Endothelial cell of umbilical vein (primary cell): Measurements from ENCODE around the gene ARHGEF10L.

ENCODE experiments used
- EZH2 ChIP-seq: IDR thresholded peaks from 2 replicates; pipeline ENCODE4 v1.6.1; 2012; ENCODE audit warnings: borderline replicate concordance, low read depth, mild to moderate bottlenecking, moderate library complexity, low read length, inconsistent platforms; ENCODE audit not compliant: severe bottlenecking
- FOS ChIP-seq: IDR thresholded peaks from 2 replicates; pipeline ENCODE4 v1.6.1; 2011; ENCODE audit warnings: mild to moderate bottlenecking, low read length, moderate library complexity, borderline replicate concordance; ENCODE audit not compliant: insufficient read depth
- JUN ChIP-seq: IDR thresholded peaks from 2 replicates; pipeline ENCODE4 v1.6.1; 2011; ENCODE audit warnings: borderline replicate concordance, low read depth; ENCODE audit not compliant: insufficient read length, insufficient read depth
- MYC ChIP-seq: IDR thresholded peaks from one replicate; pipeline ENCODE4 v1.6.1; 2011; ENCODE audit warnings: mild to moderate bottlenecking, low read depth, low read length
- POLR2A ChIP-seq: IDR thresholded peaks from 2 replicates; pipeline ENCODE4 v1.6.1; 2012; ENCODE audit warnings: low read depth, mild to moderate bottlenecking, control low read depth, low read length
- POLR2AphosphoS5 ChIP-seq: IDR thresholded peaks from 2 replicates; pipeline ENCODE4 v1.6.1; 2012; ENCODE audit warnings: low read depth, mild to moderate bottlenecking, control low read depth, low read length, moderate library complexity; ENCODE audit not compliant: insufficient read depth
- TF ChIP-seq, protein P1 (sequence below), 2 donors: IDR thresholded peaks; 1 replicate in 1 of 2; 2 replicates in 1 of 2; pipeline ENCODE4 v1.5.1; 2011; ENCODE audit warnings: low read length in 2 of 2, mild to moderate bottlenecking in 2 of 2, moderate library complexity in 2 of 2, control low read depth in 1 of 2, inconsistent platforms in 1 of 2, low read depth in 1 of 2; ENCODE audit not compliant: insufficient read depth in 1 of 2; ENCODE audit errors: extremely low read depth in 1 of 2
- TF ChIP-seq, protein P2 (sequence below): IDR thresholded peaks from 2 replicates; pipeline ENCODE4 v1.6.1; 2011; ENCODE audit not compliant: insufficient read depth, insufficient read length

DNA sequence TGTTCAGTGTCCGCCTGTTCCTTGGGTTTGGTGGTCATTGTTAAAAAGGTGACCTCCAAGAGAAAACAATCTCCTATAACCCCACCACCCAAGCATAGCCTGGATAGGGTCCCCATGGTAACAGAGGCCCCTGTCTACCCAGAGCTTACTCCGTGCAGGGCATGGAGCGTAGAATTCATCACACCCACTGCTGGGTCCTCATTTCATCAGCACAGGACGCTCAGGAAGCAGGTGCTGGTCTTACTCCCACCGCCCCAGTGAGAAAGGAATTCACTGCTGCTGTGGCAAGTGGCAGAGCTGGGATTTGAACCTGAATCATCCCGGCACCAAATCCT, 37.0 kb downstream of the ARHGEF10L start:
- TF ChIP-seq, protein P1, sequence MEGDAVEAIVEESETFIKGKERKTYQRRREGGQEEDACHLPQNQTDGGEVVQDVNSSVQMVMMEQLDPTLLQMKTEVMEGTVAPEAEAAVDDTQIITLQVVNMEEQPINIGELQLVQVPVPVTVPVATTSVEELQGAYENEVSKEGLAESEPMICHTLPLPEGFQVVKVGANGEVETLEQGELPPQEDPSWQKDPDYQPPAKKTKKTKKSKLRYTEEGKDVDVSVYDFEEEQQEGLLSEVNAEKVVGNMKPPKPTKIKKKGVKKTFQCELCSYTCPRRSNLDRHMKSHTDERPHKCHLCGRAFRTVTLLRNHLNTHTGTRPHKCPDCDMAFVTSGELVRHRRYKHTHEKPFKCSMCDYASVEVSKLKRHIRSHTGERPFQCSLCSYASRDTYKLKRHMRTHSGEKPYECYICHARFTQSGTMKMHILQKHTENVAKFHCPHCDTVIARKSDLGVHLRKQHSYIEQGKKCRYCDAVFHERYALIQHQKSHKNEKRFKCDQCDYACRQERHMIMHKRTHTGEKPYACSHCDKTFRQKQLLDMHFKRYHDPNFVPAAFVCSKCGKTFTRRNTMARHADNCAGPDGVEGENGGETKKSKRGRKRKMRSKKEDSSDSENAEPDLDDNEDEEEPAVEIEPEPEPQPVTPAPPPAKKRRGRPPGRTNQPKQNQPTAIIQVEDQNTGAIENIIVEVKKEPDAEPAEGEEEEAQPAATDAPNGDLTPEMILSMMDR (IDR thresholded peaks at IDR 0.05; ENCODE audit: extremely low read depth in 1 of 2, insufficient read depth in 1 of 2, low read depth in 1 of 2, low read length in 2 of 2) = no peak
- TF ChIP-seq JUN = no peak
- TF ChIP-seq, protein P2, sequence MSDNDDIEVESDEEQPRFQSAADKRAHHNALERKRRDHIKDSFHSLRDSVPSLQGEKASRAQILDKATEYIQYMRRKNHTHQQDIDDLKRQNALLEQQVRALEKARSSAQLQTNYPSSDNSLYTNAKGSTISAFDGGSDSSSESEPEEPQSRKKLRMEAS = no peak
- TF ChIP-seq POLR2AphosphoS5 = no peak
- no peak for TF ChIP-seq FOS
- TF ChIP-seq MYC = no peak
- no peak for TF ChIP-seq EZH2
- no peak for TF ChIP-seq POLR2A
